HG03354 (cell line): ENCODE data around the gene RAI1.

ENCODE experiments used
- ATAC-seq: cut with Tn5 transposase; IDR thresholded peaks from one replicate; pipeline ENCODE4 v1.9.1; 2021; ENCODE audit warnings: mild to moderate bottlenecking; ENCODE audit not compliant: unreplicated experiment, poor library complexity, severe bottlenecking

The RAI1 gene

DNA sequence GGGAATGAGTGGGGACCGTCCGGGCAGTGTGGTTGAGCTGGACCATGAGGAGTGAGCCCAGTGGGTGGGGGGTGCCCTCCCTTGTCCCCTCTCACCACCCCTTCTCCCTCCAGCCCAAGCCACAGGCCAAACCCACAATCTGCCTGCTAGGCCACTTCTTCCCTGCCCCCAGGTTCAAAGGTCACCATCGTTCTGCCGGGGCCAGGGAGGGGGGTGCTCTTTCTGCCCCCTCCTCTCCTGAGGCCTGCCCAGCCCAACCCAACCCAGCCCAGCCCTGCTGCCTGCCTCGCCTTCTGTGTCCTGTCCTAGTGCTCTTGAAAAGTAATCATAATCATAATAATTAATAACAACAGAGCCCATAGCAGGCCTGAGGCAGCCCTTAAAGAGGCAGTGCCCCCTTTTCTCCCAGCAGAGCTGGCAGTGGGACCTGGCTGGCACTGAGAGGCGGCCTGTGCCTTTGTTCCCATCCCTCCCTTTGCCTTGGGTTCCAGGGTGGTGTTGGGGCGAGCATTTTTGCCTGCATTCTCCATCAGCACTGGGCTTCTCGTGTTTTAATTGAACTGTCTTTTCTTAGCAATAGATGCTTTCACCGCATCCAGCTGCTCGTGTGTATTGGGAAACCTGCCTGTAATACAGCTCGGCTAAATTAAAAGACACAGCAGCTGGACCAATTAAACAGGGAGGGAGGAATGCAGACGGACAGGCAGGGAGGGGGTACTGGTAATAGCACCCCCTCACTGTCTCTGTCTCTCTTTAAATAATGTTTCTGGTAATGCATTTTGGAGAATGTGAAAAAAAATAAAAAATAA is 108.8 kb downstream of the RAI1 start:
- ATAC-seq = no peak

DNA sequence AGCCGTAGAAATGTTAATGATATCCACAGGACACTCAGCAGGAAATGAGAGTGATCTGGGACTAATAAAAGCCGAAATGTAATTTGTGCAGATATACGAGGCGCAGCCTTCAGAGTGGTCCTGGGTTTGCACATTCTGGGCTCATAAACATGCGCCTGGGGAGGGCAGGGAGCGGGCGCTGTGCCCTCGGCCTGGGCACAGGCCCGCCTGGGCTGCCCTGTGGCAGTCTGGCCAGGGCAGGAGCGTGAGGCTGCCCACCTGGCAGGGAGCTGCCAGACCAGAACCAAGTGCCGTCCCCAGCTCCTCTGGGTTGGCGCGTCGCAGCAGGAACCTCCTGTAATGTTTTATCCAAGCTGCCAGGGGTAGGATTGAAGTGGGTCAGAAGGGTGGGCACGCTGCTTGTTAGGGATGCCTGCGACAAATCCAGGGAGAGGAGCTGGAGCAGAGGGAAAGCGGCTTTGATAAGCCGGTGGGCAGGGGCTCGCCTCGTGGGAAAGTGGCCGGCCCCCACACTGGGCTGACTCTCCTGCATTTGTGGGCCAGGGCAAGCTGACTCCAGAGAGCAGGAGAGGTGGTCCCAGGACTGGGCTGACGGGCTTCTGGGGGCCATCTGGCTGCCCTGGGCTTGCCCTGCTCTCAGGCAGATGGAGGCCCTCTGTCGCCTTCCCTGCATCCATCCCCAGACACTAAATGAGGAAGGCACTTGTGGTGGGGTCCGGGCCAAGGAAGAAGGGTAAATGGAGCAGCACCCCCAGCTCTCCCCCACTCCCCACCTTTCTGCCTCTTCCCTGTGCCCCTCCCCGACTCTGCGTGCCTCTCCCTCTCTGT is 109.6 kb downstream of the RAI1 start:
- ATAC-seq = no peak

DNA sequence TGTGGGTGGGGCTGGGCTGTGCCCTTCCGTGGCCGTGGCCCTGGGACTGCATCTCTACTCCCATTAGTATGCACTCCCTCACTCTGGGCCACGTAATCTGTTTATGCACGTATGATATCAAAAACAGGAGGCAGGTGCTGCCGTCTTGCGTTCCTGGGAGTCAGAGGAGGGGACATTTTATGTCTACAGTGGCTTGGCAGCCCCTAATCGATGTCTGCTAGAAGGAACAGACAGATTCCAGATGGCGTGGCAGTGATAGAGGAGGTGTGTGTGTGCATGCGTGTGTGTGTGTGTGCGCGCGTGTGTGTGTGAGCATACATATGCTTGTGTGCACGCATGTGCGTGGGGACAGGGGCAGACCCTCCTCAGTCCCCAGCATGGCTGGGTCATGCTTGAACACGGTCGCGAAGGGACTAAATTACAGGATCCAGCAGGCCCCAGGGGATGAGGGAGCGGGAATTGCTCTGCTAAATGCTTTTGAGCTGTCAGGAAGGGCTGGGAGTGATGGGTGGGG is 110.8 kb downstream of the RAI1 start:
- ATAC-seq = no peak

- no peak for ATAC-seq
Observed at GRCh38 chr17:17792551-17793377, 111.5 kb downstream of the RAI1 start.

- no peak for ATAC-seq
Observed at GRCh38 chr17:17793378-17794214, 112.3 kb downstream of the RAI1 start.

GRCh38 chr17:17794382-17794781 is 113.1 kb downstream of the RAI1 start:
- no peak for ATAC-seq

GRCh38 chr17:17795296-17795695 is 114.0 kb downstream of the RAI1 start:
- no peak for ATAC-seq

DNA sequence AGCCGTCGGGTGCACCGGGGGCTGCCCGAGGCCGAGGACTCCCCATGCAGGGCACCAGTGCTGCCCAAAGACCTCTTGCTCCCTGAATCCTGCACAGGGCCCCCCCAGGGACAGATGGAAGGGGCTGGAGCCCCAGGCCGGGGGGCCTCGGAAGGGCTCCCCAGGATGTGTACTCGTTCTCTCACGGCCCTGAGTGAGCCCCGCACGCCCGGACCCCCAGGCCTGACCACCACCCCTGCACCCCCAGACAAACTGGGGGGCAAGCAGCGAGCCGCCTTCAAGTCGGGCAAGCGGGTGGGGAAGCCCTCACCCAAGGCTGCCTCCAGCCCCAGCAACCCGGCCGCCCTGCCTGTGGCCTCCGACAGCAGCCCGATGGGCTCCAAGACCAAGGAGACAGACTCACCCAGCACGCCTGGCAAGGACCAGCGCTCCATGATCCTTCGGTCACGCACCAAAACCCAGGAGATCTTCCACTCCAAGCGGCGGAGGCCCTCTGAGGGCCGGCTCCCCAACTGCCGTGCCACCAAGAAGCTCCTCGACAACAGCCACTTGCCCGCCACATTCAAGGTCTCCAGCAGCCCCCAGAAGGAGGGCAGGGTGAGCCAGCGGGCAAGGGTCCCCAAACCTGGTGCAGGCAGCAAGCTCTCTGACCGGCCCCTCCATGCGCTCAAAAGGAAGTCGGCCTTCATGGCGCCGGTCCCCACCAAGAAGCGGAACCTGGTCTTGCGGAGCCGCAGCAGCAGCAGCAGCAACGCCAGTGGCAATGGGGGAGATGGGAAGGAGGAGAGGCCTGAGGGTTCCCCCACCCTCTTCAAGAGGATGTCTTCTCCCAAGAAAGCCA is 114.9 kb downstream of the RAI1 start:
- ATAC-seq = no peak

DNA sequence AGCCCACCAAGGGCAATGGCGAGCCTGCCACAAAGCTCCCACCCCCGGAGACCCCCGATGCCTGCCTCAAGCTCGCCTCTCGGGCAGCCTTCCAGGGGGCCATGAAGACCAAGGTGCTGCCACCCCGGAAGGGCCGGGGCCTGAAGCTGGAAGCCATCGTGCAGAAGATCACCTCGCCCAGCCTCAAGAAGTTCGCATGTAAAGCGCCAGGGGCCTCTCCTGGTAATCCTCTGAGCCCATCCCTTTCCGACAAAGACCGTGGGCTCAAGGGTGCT is 115.5 kb downstream of the RAI1 start:
- no peak for ATAC-seq

DNA sequence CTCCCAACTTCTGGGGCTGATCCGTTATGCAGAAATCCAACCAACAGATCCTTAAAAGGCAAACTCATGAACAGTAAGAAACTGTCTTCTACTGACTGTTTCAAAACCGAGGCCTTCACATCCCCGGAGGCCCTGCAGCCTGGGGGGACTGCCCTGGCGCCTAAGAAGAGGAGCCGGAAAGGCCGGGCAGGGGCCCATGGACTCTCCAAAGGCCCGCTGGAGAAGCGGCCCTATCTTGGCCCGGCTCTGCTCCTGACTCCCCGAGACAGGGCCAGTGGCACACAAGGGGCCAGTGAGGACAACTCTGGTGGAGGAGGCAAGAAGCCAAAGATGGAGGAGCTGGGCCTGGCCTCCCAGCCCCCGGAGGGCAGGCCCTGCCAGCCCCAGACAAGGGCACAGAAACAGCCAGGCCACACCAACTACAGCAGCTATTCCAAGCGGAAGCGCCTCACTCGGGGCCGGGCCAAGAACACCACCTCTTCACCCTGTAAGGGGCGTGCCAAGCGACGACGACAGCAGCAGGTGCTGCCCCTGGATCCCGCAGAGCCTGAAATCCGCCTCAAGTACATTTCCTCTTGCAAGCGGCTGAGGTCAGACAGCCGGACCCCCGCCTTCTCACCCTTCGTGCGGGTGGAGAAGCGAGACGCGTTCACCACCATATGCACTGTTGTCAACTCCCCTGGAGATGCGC is 116.0 kb downstream of the RAI1 start:
- ATAC-seq = no peak

DNA sequence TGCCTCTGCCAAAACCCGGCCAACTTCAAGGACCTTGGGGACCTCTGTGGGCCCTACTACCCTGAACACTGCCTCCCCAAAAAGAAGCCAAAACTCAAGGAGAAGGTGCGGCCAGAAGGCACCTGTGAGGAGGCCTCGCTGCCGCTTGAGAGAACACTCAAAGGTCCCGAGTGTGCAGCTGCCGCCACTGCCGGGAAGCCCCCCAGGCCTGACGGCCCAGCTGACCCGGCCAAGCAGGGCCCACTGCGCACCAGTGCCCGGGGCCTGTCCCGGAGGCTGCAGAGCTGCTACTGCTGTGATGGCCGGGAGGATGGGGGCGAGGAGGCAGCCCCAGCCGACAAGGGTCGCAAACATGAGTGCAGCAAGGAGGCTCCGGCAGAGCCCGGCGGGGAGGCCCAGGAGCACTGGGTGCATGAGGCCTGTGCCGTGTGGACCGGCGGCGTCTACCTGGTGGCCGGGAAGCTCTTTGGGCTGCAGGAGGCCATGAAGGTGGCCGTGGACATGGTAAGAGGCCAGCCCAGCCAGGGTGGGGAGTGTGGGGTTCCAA is 116.8 kb downstream of the RAI1 start:
- ATAC-seq = no peak

- no peak for ATAC-seq
Observed at GRCh38 chr17:17798573-17799255, 117.5 kb downstream of the RAI1 start.

- ATAC-seq = no peak
Observed at GRCh38 chr17:17800504-17801021, 119.3 kb downstream of the RAI1 start.

- no peak for ATAC-seq
Observed at GRCh38 chr17:17801800-17802481, 120.7 kb downstream of the RAI1 start.

- no peak for ATAC-seq
Observed at GRCh38 chr17:17804007-17804406, 122.7 kb downstream of the RAI1 start.

- ATAC-seq = no peak
Observed at GRCh38 chr17:17805575-17805974, 124.3 kb downstream of the RAI1 start.
